RKO (cell line): ENCODE results near the gene APOL2.
A peak's percentile ranks its signal among the peaks of the same experiment; 100 is the strongest.
"Not testable (repeated sequence)": the region's sequence is repeated elsewhere in the genome, so short reads cannot be mapped to it uniquely, and the experiment has no call there.

ENCODE experiments used
- DNase-seq: peaks from one replicate; pipeline ENCODE4 v3.0.0-alpha.2; 2016; ENCODE audit warnings: low spot score

APOL2 gene

GRCh38 chr22:36197514-36198146 is 41.7 kb downstream of the APOL2 start:
- no peak for DNase-seq

GRCh38 chr22:36197065-36197440 is 42.3 kb downstream of the APOL2 start:
- no peak for DNase-seq

- DNase-seq = no peak
These were observed 42.9 kb downstream of the APOL2 start for GRCh38 chr22:36196254-36197064.

- peak; percentile 60 for DNase-seq
These were observed 44.4 kb downstream of the APOL2 start for GRCh38 chr22:36194971-36195370.

- DNase-seq = no peak
These were observed 44.9 kb downstream of the APOL2 start for GRCh38 chr22:36194385-36194784.

- no peak for DNase-seq
These were observed 45.8 kb downstream of the APOL2 start for GRCh38 chr22:36193577-36193976.

GRCh38 chr22:36193171-36193570 is 46.2 kb downstream of the APOL2 start:
- DNase-seq = no peak

- no peak for DNase-seq
These were observed 46.8 kb downstream of the APOL2 start for GRCh38 chr22:36192542-36192941.

GRCh38 chr22:36191106-36191836 is 48.1 kb downstream of the APOL2 start:
- DNase-seq = no peak

- not testable (repeated sequence) for DNase-seq
These were observed 51.5 kb downstream of the APOL2 start for GRCh38 chr22:36187862-36188261.

- DNase-seq = no peak
These were observed 53.3 kb downstream of the APOL2 start for GRCh38 chr22:36185828-36186624.

GRCh38 chr22:36184433-36185025 is 54.8 kb downstream of the APOL2 start:
- DNase-seq = no peak

GRCh38 chr22:36183446-36183845 is 55.9 kb downstream of the APOL2 start:
- no peak for DNase-seq

- no peak for DNase-seq
These were observed 56.5 kb downstream of the APOL2 start for GRCh38 chr22:36182857-36183256.

GRCh38 chr22:36182056-36182455 is 57.3 kb downstream of the APOL2 start:
- no peak for DNase-seq

GRCh38 chr22:36180928-36181327 is 58.4 kb downstream of the APOL2 start:
- DNase-seq = no peak

- DNase-seq = peak; percentile 19
These were observed 59.1 kb downstream of the APOL2 start for GRCh38 chr22:36180038-36180880.

GRCh38 chr22:36177160-36177559 is 62.2 kb downstream of the APOL2 start:
- DNase-seq = no peak
